Activated T-helper 1 cell treated with Interleukin-2 at 50 U/mL for 16 hours (primary cell): ENCODE measurements around the gene DEUP1.
"Not testable (repeated sequence)": the region's sequence is repeated elsewhere in the genome, so short reads cannot be mapped to it uniquely, and the experiment has no call there.

ENCODE experiments used
- DNase-seq: peaks from one replicate; pipeline ENCODE4 v3.0.0-alpha.2; 2020; ENCODE audit warnings: low read depth

The DEUP1 gene

GRCh38 chr11:93359396-93359795 lies 28.9 kb downstream of the DEUP1 start:
- no peak for DNase-seq

- DNase-seq, result no peak
Observed at GRCh38 chr11:93361435-93361834, 30.9 kb downstream of the DEUP1 start.

GRCh38 chr11:93368022-93368421 lies 37.5 kb downstream of the DEUP1 start:
- DNase-seq, result no peak

- DNase-seq, result no peak
Observed at GRCh38 chr11:93370260-93370659, 39.7 kb downstream of the DEUP1 start.

GRCh38 chr11:93389737-93390136 lies 59.2 kb downstream of the DEUP1 start:
- DNase-seq, result no peak

- DNase-seq, result no peak
Observed at GRCh38 chr11:93392867-93393266, 62.3 kb downstream of the DEUP1 start.

GRCh38 chr11:93393386-93393785 lies 62.8 kb downstream of the DEUP1 start:
- no peak for DNase-seq

GRCh38 chr11:93394488-93394887 lies 63.9 kb downstream of the DEUP1 start:
- DNase-seq, result no peak

GRCh38 chr11:93396316-93396715 lies 65.8 kb downstream of the DEUP1 start:
- no peak for DNase-seq

GRCh38 chr11:93403930-93404329 lies 73.4 kb downstream of the DEUP1 start:
- DNase-seq, result no peak

GRCh38 chr11:93407777-93408401 lies 77.3 kb downstream of the DEUP1 start:
- no peak for DNase-seq

- DNase-seq, result no peak
Observed at GRCh38 chr11:93410441-93410840, 79.9 kb downstream of the DEUP1 start.

- DNase-seq, result no peak
Observed at GRCh38 chr11:93411705-93412104, 81.2 kb downstream of the DEUP1 start.

- no peak for DNase-seq
Observed at GRCh38 chr11:93432247-93432646, 101.7 kb downstream of the DEUP1 start.

- not testable (repeated sequence) for DNase-seq
Observed at GRCh38 chr11:93443232-93443631, 112.7 kb downstream of the DEUP1 start.

- DNase-seq, result no peak
Observed at GRCh38 chr11:93444617-93445073, 114.1 kb downstream of the DEUP1 start.

- DNase-seq, result no peak
Observed at GRCh38 chr11:93458286-93458685, 127.7 kb downstream of the DEUP1 start.

- DNase-seq, result not testable (repeated sequence)
Observed at GRCh38 chr11:93463666-93464065, 133.1 kb downstream of the DEUP1 start.

GRCh38 chr11:93464927-93465540 lies 134.5 kb downstream of the DEUP1 start:
- no peak for DNase-seq

- no peak for DNase-seq
Observed at GRCh38 chr11:93467054-93467453, 136.5 kb downstream of the DEUP1 start.

GRCh38 chr11:93468290-93468689 lies 137.7 kb downstream of the DEUP1 start:
- DNase-seq, result no peak

GRCh38 chr11:93474123-93474522 lies 143.6 kb downstream of the DEUP1 start:
- no peak for DNase-seq

GRCh38 chr11:93476796-93477195 lies 146.3 kb downstream of the DEUP1 start:
- no peak for DNase-seq

- DNase-seq, result no peak
Observed at GRCh38 chr11:93477684-93478234, 147.2 kb downstream of the DEUP1 start.
